A673 (cell line): ENCODE data around the gene SLC25A20. TPM values are rescaled to one million over a fixed set of nuclear protein-coding genes. Genes with fewer than 3 reads are reported as not detected.

ENCODE experiments used
- BruUV-seq: library from RNA; stranded (reverse); fragments of 400-500 nt; replicated peaks from 2 replicates; lab custom pipeline; 2021; lab: Mats Ljungman, UMichigan
- CTCF ChIA-PET: fragments of 300-600 bp; sonication (Branson Sonifier 250); formaldehyde crosslinking; loops from one replicate; lab custom pipeline; 2022; ENCODE audit warnings: antibody characterized with exemption; lab: Charles Lee
- POLR2A ChIA-PET: fragments of 300-600 bp; sonication (Branson Sonifier 250); formaldehyde crosslinking; loops from one replicate; lab custom pipeline; 2022; ENCODE audit warnings: antibody characterized with exemption; ENCODE audit not compliant: low non-redundant PET; lab: Charles Lee
- DNase-seq: peaks from one replicate; pipeline ENCODE4 v3.0.0-alpha.2; 2015; ENCODE audit warnings: low spot score
- H3K27ac ChIP-seq: fragments of 200-600 bp; sonication (generic); 2 replicates; pipeline ENCODE4 v1.5.1; 2016; ENCODE audit warnings: mixed run types, low read depth, mild to moderate bottlenecking, mixed read lengths, antibody characterized with exemption, low read length; ENCODE audit not compliant: poor library complexity, severe bottlenecking
- H3K27me3 ChIP-seq: fragments of 200-600 bp; sonication (generic); replicated peaks from 2 replicates; pipeline ENCODE4 v1.6.1; 2017; ENCODE audit warnings: mixed run types, low read depth, mild to moderate bottlenecking, mixed read lengths, antibody characterized with exemption, low read length; ENCODE audit not compliant: insufficient read depth, poor library complexity
- H3K36me3 ChIP-seq: fragments of 200-600 bp; sonication (generic); 2 replicates; pipeline ENCODE4 v1.6.1; 2016; ENCODE audit warnings: mixed run types, mild to moderate bottlenecking, mixed read lengths, antibody characterized with exemption, low read length; ENCODE audit not compliant: insufficient read depth, poor library complexity, severe bottlenecking
- H3K4me1 ChIP-seq: fragments of 200-600 bp; sonication (generic); 2 replicates; pipeline ENCODE4 v1.6.1; 2017; ENCODE audit warnings: mixed run types, mild to moderate bottlenecking, mixed read lengths, antibody characterized with exemption, low read length; ENCODE audit not compliant: insufficient read depth, poor library complexity, severe bottlenecking
- H3K4me3 ChIP-seq: fragments of 200-600 bp; sonication (generic); 2 replicates; pipeline ENCODE4 v1.5.1; 2016; ENCODE audit warnings: low read depth, mixed run types, mild to moderate bottlenecking, mixed read lengths, low read length; ENCODE audit not compliant: poor library complexity, severe bottlenecking
- H3K9me3 ChIP-seq: fragments of 200-600 bp; sonication (generic); 2 replicates; pipeline ENCODE4 v1.6.1; 2016; ENCODE audit warnings: mixed run types, low read depth, mild to moderate bottlenecking, mixed read lengths, antibody characterized with exemption, low read length; ENCODE audit not compliant: poor library complexity, severe bottlenecking
- CTCF ChIP-seq: fragments of 300-800, 200-600 bp; sonication (generic); conservative IDR thresholded peaks from 2 replicates; pipeline ENCODE4 v1.5.1; 2017; ENCODE audit warnings: low read depth, mild to moderate bottlenecking, antibody characterized with exemption, low read length, moderate library complexity, mixed read lengths
- EZH2 ChIP-seq: fragments of 200-600 bp; sonication (generic); IDR thresholded peaks from 2 replicates; pipeline ENCODE4 v1.6.1; 2017; ENCODE audit warnings: borderline replicate concordance, low read depth, mild to moderate bottlenecking, mixed read lengths, antibody characterized with exemption, low read length; ENCODE audit not compliant: poor library complexity, severe bottlenecking
- intact Hi-C: fragments of 100-400 bp; cut with micrococcal nuclease; formaldehyde crosslinking; loops from one replicate; pipeline ENCODE4 v1.10.0; 2022; ENCODE audit not compliant: unreplicated experiment
- total RNA-seq: library from RNA; stranded (reverse); gene quantifications from 2 replicates; pipeline ENCODE4 v1.2.3, GENCODE V29; 2021

Gene SLC25A20
- total RNA-seq, 1 experiment from 2014 or later, result 4.9 TPM

- CTCF ChIA-PET, result no interaction called here
- POLR2A ChIA-PET, result interaction anchor here (0.5 kb wide), 1 partner anchor 144 kb away, joined by 8 read pairs; no protein-coding TSS in a partner anchor
- BruUV-seq, result no TSS peak
Observed at GRCh38 chr3:48934333-48934991, 35.8 kb upstream of the SLC25A20 start.

GRCh38 chr3:48931944-48932580 is 33.4 kb upstream of the SLC25A20 start:
- Histone ChIP-seq H3K9me3 (no peaks in the 10 kb centered on the region), H3K4me1 (peaks cover 7% of the 10 kb centered on the region), H3K4me3 (no peak overlapping the region), H3K36me3 (peaks cover 15% of the 10 kb centered on the region), H3K27ac (no peak overlapping the region), H3K27me3 (no peaks in the 10 kb centered on the region)
- no peak for DNase-seq
- no TSS peak for BruUV-seq
- POLR2A ChIA-PET, result no interaction called here
- intact Hi-C loops, result no loop called here
- CTCF ChIA-PET, result no interaction called here
- TF ChIP-seq CTCF (no peak), EZH2 (no peak)

More at GRCh38 chr3:48934333-48934991, 35.8 kb upstream of the SLC25A20 start:
- Histone ChIP-seq H3K36me3 (peaks cover 10% of the 10 kb centered on the region), H3K27me3 (no peaks in the 10 kb centered on the region), H3K9me3 (no peaks in the 10 kb centered on the region), H3K4me3 (no peak overlapping the region), H3K27ac (no peak overlapping the region), H3K4me1 (no peaks in the 10 kb centered on the region)
- TF ChIP-seq EZH2 (no peak), CTCF (no peak)
- intact Hi-C loops, result no loop called here
- DNase-seq, result no peak

DNA sequence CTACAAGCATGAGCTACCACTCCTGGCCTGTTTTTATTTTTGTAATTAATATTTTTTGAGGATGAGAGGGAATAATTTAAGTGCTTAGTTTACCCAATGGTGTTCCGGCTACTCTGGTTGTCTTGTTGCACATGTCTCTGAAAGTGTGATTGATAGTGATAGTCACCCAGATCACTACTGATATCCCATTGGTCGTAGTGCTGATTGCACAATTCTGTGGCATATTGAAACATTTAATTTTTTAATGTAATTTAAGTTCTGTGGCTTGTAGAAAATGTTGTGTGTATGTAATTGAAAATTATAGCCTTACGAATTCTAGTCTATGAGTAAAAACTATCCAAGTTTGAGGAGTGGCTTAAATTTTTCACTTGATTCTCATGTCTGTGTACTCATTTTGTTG is 31.9 kb upstream of the SLC25A20 start:
- Histone ChIP-seq H3K27ac (no peak overlapping the region), H3K4me1 (peaks cover 7% of the 10 kb centered on the region), H3K9me3 (no peaks in the 10 kb centered on the region), H3K36me3 (peaks cover 15% of the 10 kb centered on the region), H3K4me3 (no peak overlapping the region), H3K27me3 (no peaks in the 10 kb centered on the region)
- POLR2A ChIA-PET, result no interaction called here
- DNase-seq, result no peak
- TF ChIP-seq EZH2, result no peak
- TF ChIP-seq CTCF, result no peak
- no TSS peak for BruUV-seq
- CTCF ChIA-PET, result no interaction called here
- intact Hi-C loops, result no loop called here
